Measurements from ENCODE around the gene ANO4.
"Not testable (repeated sequence)": the region's sequence is repeated elsewhere in the genome, so short reads cannot be mapped to it uniquely, and the experiment has no call there.

The ANO4 gene

GRCh38 chr12:101051151-101051550, 256.6 kb downstream of the ANO4 start:
- DNase-seq: no peak

- DNase-seq: no peak
Measured at GRCh38 chr12:101051901-101052550, 257.4 kb downstream of the ANO4 start.

- DNase-seq: no peak
Measured at GRCh38 chr12:101053203-101053602, 258.6 kb downstream of the ANO4 start.

GRCh38 chr12:101055940-101056339, 261.4 kb downstream of the ANO4 start:
- DNase-seq: no peak

DNA sequence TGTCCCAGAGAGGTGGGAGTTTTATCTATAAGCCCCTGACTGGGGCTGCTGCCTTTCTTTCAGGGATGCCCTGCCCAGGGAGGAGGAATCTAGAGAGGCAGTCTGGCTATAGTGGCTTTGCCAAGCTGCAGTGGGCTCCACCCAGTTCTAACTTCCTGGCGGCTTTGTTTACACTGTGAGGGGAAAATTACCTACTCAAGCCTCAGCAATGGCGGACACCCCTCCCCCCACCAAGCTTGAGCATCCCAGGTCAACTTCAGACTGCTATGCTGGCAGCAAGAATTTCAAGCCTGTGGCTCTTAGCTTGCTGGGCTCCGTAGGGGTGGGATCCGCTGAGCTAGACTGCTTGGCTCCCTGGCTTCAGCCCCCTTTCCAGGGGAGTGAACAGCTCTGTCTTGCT, 267.9 kb downstream of the ANO4 start:
- DNase-seq: not testable (repeated sequence)

DNA sequence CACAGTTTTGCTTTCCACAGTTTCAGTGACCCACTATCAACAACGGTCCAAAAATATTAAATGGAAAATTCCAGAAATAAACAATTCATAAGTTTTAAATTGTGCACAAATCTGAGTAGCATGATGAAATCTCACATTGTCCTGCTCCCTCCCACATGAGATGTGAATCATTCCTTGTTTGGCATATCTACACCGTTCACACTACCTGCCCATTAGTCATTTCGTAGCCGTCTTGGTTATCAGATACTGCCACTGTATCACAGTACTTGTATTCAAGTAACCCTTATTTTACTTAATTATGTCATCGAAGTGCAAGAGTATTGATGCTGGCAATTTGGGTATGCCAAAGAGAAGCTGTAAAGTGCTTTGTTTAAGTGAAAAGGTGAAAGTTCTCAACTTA, 270.1 kb downstream of the ANO4 start:
- no peak for DNase-seq

DNA sequence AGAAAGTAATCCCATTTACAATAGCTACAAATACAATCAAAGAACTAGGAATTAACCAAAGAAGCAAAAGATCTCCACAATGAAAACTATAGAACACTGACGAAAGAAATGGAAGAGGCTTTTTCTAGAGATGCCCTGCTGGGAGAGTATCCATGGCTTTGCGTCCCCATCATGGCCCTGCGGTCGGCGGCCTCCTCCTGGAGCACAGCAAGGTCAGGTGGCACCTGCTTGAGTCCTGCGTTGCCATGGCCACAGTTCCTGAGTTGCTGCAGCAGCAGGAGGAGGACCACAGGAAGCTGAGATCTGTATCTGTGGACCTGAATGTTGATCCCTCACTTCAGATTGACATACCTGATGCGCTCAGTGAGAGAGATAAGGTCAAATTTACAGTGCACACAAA, 271.9 kb downstream of the ANO4 start:
- DNase-seq: no peak

DNA sequence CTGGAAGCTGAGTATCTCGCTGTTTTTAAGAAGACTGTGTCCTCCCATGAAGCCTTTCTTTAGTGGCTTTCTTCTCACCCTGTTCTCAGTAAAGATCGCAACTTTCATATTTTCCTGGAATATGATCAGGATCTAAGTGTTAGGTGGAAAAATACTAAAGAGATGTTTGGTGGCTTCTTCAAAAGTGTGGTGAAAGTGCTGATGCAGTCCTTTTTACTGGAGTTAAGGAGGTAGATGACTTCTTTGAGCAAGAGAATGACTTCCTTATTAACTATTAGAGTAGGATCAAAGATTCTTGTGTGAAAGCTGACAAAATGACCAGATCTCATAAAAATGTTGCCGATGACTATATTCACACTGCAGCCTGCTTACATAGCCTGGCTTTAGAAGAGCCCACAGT, 273.8 kb downstream of the ANO4 start:
- no peak for DNase-seq

DNA sequence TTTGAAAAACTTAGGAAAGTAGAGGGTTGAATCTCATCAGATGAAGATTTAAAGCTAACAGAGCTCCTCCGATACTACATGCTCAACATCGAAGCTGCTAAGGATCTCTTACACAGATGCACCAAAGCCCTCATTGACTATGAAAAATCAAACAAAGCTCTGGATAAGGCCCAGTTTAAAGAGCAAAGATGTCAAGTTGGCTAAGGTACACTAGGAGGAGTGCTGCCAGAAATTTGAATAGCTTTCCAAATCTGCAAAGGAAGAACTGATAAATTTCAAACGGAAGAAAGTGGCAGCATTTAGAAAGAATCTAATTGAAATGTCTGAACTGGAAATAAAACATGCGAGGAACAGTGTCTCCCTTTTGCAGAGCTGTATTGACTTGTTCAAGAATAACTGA, 274.3 kb downstream of the ANO4 start:
- DNase-seq: no peak

DNA sequence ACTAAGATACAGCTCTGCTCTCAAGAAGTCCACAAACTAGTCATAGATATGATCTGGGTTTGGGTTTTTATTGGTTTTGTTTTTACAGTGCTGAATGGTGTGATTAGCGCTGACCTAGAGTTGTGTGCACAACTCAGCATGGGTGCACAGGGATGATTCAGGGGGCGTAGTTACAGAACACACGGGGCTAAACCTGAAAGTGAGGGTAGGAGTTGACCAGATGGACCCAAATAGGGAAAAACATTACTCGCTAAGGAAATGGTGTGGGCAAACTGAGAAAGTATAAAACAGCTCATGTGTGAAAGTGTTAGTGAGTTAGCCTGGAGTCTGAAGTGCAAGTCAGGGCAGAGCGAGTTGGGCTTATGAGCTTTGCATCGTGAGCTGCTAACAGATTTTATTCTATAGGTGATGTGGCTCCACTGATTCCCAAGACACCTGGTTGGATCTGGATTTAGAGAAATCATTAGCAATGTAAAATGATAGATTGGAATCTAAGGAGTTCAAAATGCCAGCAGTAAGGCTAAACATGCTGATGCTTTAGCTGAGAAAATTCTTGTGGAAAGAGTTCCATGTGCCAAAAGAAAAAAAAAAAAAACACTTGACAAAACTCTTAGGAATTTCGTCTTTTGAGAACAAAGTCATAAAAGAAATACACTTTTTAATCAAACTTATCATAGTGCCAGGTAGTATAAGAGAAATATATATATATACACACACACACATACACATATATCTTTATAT, 280.5 kb downstream of the ANO4 start:
- peak; percentile 56 for DNase-seq

- DNase-seq: no peak
Measured at GRCh38 chr12:101076921-101077320, 282.3 kb downstream of the ANO4 start.

- peak; percentile 43 for DNase-seq
Measured at GRCh38 chr12:101077791-101078528, 283.4 kb downstream of the ANO4 start.

DNA sequence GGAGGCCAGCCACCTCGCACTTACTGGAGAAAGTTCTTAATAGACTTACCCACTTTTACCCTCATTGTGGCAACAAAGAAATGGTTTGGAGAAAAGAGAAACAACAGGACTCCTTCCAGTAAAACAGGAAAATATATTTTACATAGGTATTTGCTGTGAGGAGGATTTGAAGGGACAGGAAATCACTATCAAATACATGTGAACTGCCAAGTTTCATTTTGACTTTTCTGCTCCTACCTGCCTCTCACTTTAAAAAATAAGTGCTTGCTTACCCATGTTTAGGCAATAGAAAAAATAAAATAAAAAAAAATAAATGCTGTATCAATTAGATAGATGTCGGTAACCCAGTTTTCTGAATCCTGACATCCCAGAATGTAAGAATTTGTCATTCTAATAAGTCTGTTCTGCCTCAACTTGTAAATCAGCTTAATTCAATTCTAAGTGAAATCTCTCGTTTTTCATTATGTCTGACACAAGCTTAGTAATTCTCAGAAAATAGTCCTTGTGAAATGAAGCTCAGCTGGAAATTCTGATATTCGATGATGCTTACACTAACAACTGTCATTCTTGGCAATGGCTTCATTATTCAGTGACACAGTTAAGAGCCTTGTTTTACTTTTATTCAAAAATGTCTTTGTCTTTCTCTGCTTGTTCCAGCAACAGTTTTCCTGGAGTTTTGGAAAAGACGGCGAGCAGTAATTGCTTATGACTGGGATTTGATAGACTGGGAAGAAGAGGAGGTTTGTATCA, 284.1 kb downstream of the ANO4 start:
- DNase-seq: peak; percentile 44

- DNase-seq: no peak
Measured at GRCh38 chr12:101082706-101083105, 288.1 kb downstream of the ANO4 start.

DNA sequence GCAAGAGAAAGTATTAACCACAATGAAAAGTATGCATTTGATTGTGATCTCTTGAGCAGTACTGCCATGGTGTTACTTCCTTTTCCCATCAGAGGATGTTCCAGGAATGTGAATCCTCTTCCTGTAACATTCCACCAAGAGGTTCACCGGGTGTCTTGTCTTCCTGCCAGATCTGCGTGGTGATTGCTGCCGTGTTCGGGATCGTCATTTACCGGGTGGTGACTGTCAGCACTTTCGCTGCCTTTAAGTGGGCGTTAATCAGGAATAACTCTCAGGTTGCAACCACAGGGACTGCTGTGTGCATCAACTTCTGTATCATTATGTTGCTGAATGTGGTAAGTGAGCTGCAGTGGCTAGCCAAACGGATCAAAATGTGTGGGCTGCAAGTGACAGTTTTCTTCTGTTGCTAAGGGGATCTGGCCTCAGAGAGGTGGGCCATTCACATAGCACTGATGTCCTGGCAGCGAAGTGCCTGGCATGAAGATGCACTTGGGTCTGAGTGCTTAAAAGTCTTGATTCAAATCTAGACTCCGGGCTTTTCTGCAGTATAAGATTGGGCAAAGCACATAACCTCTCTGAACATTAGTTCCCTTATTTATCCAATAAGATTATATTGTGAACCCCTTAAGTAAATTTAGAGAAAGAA, 292.0 kb downstream of the ANO4 start:
- DNase-seq: no peak

- DNase-seq: no peak
Measured at GRCh38 chr12:101087920-101088319, 293.3 kb downstream of the ANO4 start.

DNA sequence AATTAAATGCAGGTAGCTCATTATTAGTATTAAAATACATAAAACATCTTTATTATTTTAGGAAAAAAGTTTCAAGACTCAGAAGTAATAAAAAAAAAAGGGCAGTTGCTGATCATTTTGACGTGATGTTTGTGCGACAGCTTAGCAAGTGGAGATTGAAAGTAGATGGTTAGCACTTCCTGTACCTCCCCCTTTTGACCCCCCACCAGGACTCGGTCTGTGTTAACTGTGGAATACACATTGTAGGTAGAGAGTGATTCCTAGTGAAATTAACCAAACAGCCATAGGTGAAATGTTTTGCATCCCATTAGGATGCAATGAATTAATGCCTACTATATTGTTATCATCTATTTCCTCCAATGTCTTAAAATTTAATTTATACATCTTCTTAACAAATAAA, 294.7 kb downstream of the ANO4 start:
- no peak for DNase-seq

GRCh38 chr12:101090222-101090621, 295.6 kb downstream of the ANO4 start:
- not testable (repeated sequence) for DNase-seq

- no peak for DNase-seq
Measured at GRCh38 chr12:101097829-101098580, 303.4 kb downstream of the ANO4 start.

DNA sequence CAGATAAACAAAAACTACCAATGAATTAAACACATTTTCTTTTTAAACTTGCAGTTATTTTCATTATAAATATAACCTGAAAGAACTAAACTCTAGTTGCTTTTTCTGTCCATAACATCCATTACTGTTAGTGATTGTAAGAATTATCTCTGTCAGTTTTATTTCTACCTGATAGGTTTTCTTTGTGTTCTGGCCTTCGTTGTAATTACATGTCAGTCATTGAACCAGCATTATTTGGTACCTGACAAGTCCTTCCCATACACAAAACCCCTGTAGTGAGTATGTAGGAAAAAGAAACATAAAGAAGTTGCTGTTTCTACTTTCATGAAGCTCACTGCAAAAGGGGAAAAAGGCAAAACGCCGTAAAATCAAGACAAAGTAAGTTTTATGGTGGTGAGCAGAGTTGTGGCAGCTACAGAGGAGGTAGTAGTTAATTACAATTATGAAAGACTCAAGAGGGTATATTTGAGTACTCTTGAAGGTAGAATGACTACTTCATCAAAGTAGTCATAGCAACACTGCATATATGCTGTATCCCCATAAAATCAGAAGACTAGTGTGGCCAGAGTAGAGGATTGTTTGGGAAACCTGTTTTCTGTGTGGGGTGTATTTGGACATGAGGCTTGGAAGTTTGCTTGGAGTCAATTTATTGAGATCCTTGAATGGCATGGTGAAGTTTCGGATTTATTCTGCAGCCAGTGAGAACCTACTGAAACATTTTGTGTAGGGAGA, 312.6 kb downstream of the ANO4 start:
- no peak for DNase-seq

- no peak for DNase-seq
Measured at GRCh38 chr12:101108130-101108529, 313.6 kb downstream of the ANO4 start.

Measured in activated CD4-positive, alpha-beta T cell treated with anti-CD3 and anti-CD28 coated beads, Interleukin-2, Interleukin-6, amounts not matched to agents 100 ng/mL and 50 ng/mL, durations not matched to agents 16 hours and 8 hours (primary cell).